ENCODE measurements around the gene ZNF831. TPM values are rescaled to one million over a fixed set of nuclear protein-coding genes. Genes with fewer than 3 reads are reported as not detected.

ZNF831 gene
- total RNA-seq, 4 donors from 2014 or later, result 0.20 to 0.30 (median 0.24) TPM

DNA sequence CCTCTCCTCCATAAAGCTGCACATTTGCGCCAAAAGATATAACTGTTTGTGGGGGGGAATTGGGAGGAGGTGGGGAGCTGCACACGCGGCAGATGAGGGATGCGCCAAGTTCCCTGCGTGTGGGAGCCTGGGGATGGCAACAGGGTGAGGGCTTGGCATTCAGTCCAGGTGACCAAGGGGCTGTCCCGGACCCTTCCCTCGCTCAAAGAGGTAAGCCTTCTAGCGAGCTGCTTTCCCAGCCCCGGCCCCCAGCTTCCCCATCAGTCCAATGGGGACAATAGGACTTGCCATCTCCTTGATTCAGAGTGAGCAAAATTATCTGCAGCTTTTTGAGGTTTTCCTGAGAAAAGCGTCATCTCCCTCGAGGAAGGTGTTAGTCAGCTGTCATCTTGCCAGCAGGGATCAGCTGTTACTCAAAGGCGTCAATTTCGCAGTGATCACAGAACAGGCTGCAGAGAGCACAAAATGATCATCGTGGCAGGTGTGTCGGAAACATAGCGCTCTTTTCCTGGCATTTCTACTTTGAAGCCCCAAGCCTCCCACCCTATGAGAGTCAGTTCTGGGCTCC, 21.3 kb downstream of the ZNF831 start:
- no peak overlapping the region for H3K4me3 ChIP-seq (ENCODE audit: low read depth, poor library complexity, severe bottlenecking)
- 68 to 74% methylated on average over 16 of the region's 16 CpGs for WGBS, 2 donors
- TF ChIP-seq POLR2A (IDR thresholded peaks at IDR 0.05) (no peak), CTCF (IDR thresholded peaks at IDR 0.05) (no peak)
- DNase-seq (ENCODE audit: low spot score in 2 of 2), result no peak
- intact Hi-C loops (cut with DNase I; ENCODE audit: low total_unique reads), result no loop called here

- 81 to 88% methylated on average over 5 to 6 of the region's 6 CpGs for WGBS, 2 donors
- DNase-seq (ENCODE audit: low spot score in 2 of 2), result no peak
- H3K4me3 ChIP-seq (ENCODE audit: low read depth, poor library complexity, severe bottlenecking), result no peak overlapping the region
- intact Hi-C loops (cut with DNase I; ENCODE audit: low total_unique reads), result no loop called here
- no peak for TF ChIP-seq CTCF (IDR thresholded peaks at IDR 0.05)
- no peak for TF ChIP-seq POLR2A (IDR thresholded peaks at IDR 0.05)
Measured at GRCh38 chr20:59185809-59186208, 22.2 kb downstream of the ZNF831 start.

DNA sequence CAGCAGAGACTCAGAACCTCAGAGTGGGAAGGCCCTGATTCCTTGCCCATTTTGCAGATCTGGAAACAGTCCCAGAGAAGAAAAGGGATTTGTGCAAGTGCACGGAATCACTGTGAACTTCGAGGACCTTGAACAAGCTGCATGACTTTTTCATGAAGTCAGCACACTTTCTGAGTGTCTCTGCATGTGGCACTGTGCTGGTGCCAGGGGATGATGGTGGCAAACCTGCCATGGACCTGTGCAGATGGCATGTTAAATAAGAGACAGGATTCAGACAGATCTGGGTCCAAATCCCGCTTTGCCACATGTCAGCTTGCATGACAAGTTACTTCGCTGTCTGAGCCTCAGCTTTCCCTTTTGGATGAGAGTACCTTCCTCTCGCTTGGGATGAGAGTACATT, 26.8 kb downstream of the ZNF831 start:
- no peak overlapping the region for H3K4me3 ChIP-seq (ENCODE audit: low read depth, poor library complexity, severe bottlenecking)
- TF ChIP-seq CTCF (IDR thresholded peaks at IDR 0.05) (no peak), POLR2A (IDR thresholded peaks at IDR 0.05) (no peak)
- 75 to 76% methylated on average over 5 of the region's 5 CpGs for WGBS, 2 donors
- intact Hi-C loops (cut with DNase I; ENCODE audit: low total_unique reads), result no loop called here
- no peak for DNase-seq (ENCODE audit: low spot score in 2 of 2)

DNA sequence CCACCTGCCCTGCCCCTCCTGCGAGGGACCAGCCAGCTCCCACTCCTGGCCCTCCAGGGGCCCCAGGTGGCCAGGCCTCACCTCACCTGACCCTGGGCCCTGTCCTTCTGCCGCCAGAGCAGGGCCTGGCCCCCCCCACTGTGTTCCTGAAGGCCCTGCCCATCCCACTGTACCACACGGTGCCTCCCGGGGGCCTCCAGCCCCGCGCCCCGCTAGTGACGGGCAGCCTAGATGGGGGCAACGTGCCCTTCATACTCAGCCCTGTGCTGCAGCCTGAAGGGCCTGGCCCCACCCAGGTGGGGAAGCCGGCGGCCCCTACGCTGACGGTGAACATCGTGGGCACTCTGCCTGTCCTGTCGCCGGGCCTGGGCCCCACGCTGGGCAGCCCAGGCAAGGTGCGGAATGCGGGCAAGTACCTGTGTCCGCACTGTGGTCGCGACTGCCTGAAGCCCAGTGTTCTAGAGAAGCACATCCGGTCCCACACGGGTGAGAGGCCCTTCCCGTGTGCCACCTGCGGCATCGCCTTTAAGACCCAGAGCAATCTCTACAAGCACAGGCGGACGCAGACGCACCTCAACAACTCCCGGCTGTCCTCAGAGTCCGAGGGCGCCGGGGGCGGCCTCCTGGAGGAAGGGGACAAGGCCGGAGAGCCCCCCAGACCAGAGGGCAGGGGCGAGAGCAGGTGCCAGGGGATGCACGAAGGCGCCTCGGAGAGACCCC, 27.6 kb downstream of the ZNF831 start:
- 95 to 96% methylated on average over 23 to 33 of the region's 40 CpGs for WGBS, 2 donors
- no peak overlapping the region for H3K4me3 ChIP-seq (ENCODE audit: low read depth, poor library complexity, severe bottlenecking)
- no peak for DNase-seq (ENCODE audit: low spot score in 2 of 2)
- intact Hi-C loops (cut with DNase I; ENCODE audit: low total_unique reads), result no loop called here
- no peak for TF ChIP-seq POLR2A (IDR thresholded peaks at IDR 0.05)
- no peak for TF ChIP-seq CTCF (IDR thresholded peaks at IDR 0.05)

GRCh38 chr20:59191756-59192532, 28.3 kb downstream of the ZNF831 start:
- intact Hi-C loops (cut with DNase I; ENCODE audit: low total_unique reads), result no loop called here
- TF ChIP-seq CTCF (IDR thresholded peaks at IDR 0.05), result no peak
- TF ChIP-seq POLR2A (IDR thresholded peaks at IDR 0.05), result no peak
- H3K4me3 ChIP-seq (ENCODE audit: low read depth, poor library complexity, severe bottlenecking), result no peak overlapping the region
- 78 to 80% methylated on average over 55 to 58 of the region's 66 CpGs for WGBS, 2 donors
- no peak for DNase-seq (ENCODE audit: low spot score in 2 of 2)

Data from lower leg skin (tissue), 4 donors.